ENCODE data around the gene CD1C.
"Not testable (repeated sequence)": the region's sequence is repeated elsewhere in the genome, so short reads cannot be mapped to it uniquely, and the experiment has no call there.

CD1C gene

GRCh38 chr1:158289811-158290210, at the start of gene CD1C:
Gene CD1C, plus strand, starts transcription at chr1:158289923. Its CDS starts 142 bp downstream, at chr1:158290065.
- DNase-seq: no peak

GRCh38 chr1:158246650-158247049, 43.1 kb upstream of the CD1C start:
- no peak for DNase-seq

GRCh38 chr1:158248118-158248517, 41.6 kb upstream of the CD1C start:
- DNase-seq: peak; percentile 13

- DNase-seq: no peak
These were observed 41.0 kb upstream of the CD1C start for GRCh38 chr1:158248771-158249170.

- DNase-seq: no peak
These were observed 40.1 kb upstream of the CD1C start for GRCh38 chr1:158249646-158250045.

GRCh38 chr1:158251163-158251562, 38.6 kb upstream of the CD1C start:
- no peak for DNase-seq

- no peak for DNase-seq
These were observed 34.1 kb upstream of the CD1C start for GRCh38 chr1:158255656-158256055.

GRCh38 chr1:158256747-158257146, 33.0 kb upstream of the CD1C start:
- DNase-seq: not testable (repeated sequence)

GRCh38 chr1:158257888-158258287, 31.8 kb upstream of the CD1C start:
- no peak for DNase-seq

- DNase-seq: no peak
These were observed 30.6 kb upstream of the CD1C start for GRCh38 chr1:158259117-158259516.

- no peak for DNase-seq
These were observed 17.0 kb upstream of the CD1C start for GRCh38 chr1:158272681-158273080.

GRCh38 chr1:158274797-158275196, 14.9 kb upstream of the CD1C start:
- no peak for DNase-seq

GRCh38 chr1:158282421-158282820, 7.3 kb upstream of the CD1C start:
- DNase-seq: not testable (repeated sequence)

GRCh38 chr1:158283965-158284364, 5.8 kb upstream of the CD1C start:
- no peak for DNase-seq

GRCh38 chr1:158285756-158286241, 3.9 kb upstream of the CD1C start:
- DNase-seq: no peak

- DNase-seq: no peak
These were observed 3.2 kb upstream of the CD1C start for GRCh38 chr1:158286487-158286886.

- no peak for DNase-seq
These were observed 2.8 kb upstream of the CD1C start for GRCh38 chr1:158286941-158287346.

- DNase-seq: no peak
These were observed 660 bp downstream of the CD1C start for GRCh38 chr1:158290321-158290844.

GRCh38 chr1:158295791-158296190, 6.1 kb downstream of the CD1C start:
- no peak for DNase-seq

- no peak for DNase-seq
These were observed 20.9 kb downstream of the CD1C start for GRCh38 chr1:158310623-158311022.

GRCh38 chr1:158311066-158311465, 21.3 kb downstream of the CD1C start:
- no peak for DNase-seq

GRCh38 chr1:158323866-158324265, 34.1 kb downstream of the CD1C start:
- no peak for DNase-seq

GRCh38 chr1:158324395-158324794, 34.7 kb downstream of the CD1C start:
- DNase-seq: no peak

GRCh38 chr1:158327481-158327880, 37.8 kb downstream of the CD1C start:
- DNase-seq: no peak

GRCh38 chr1:158328426-158328825, 38.7 kb downstream of the CD1C start:
- DNase-seq: no peak

GRCh38 chr1:158329300-158329699, 39.6 kb downstream of the CD1C start:
- no peak for DNase-seq

All from NK-92 treated with Interleukin-12 subunit alpha and Interleukin-12 subunit beta, amount 100 ng/mL, for 24 hours (cell line).